DND-41 (cell line): ENCODE data around the gene RSF1.
A peak's percentile ranks its signal among the peaks of the same experiment; 100 is the strongest.

Experiments
- ATAC-seq: fragments of 200-7000 bp; cut with Tn5 transposase; 3 replicates; pipeline ENCODE4 v1.9.1; 2021; ENCODE audit warnings: low read depth; ENCODE audit not compliant: insufficient read depth
- DNase-seq: peaks from one replicate; pipeline ENCODE4 v3.0.0-alpha.2; 2020
- H2AFZ ChIP-seq: 2 replicates; pipeline ENCODE4 v1.6.0; 2012; ENCODE audit warnings: low read depth, low read length
- H3K27ac ChIP-seq: 2 replicates; pipeline ENCODE4 v1.5.1; 2012; ENCODE audit warnings: low read length, inconsistent platforms
- H3K27me3 ChIP-seq: fragments of 200-600 bp; sonication (generic); 2 replicates; pipeline ENCODE4 v1.6.0; 2012; ENCODE audit warnings: low read length, mild to moderate bottlenecking, inconsistent platforms; ENCODE audit not compliant: insufficient read depth, poor library complexity
- H3K36me3 ChIP-seq: 2 replicates; pipeline ENCODE4 v1.5.1; 2012; ENCODE audit warnings: low read length, inconsistent platforms; ENCODE audit not compliant: insufficient read depth
- H3K4me1 ChIP-seq: 2 replicates; pipeline ENCODE4 v1.5.1; 2012; ENCODE audit warnings: mild to moderate bottlenecking, low read length; ENCODE audit not compliant: insufficient read depth
- H3K4me2 ChIP-seq: 2 replicates; pipeline ENCODE4 v1.6.0; 2012; ENCODE audit warnings: mild to moderate bottlenecking, moderate library complexity, low read length, inconsistent platforms; ENCODE audit not compliant: insufficient read depth
- H3K4me3 ChIP-seq, 2 experiments: fragments of 200-600 bp in 1 of 2; shearing (Covaris generic) in 1 of 2; 2 replicates each; pipeline ENCODE4 v1.5.1; 2012 to 2016; ENCODE audit warnings: inconsistent platforms in 2 of 2, low read length in 2 of 2, mild to moderate bottlenecking in 2 of 2, low read depth in 1 of 2, moderate library complexity in 1 of 2
- H3K79me2 ChIP-seq: 2 replicates; pipeline ENCODE4 v1.6.0; 2012; ENCODE audit warnings: low read length, inconsistent platforms; ENCODE audit not compliant: insufficient read depth
- H3K9ac ChIP-seq: 2 replicates; pipeline ENCODE4 v1.6.0; 2012; ENCODE audit warnings: low read depth, mild to moderate bottlenecking, inconsistent platforms, low read length, moderate library complexity
- H3K9me3 ChIP-seq: 2 replicates; pipeline ENCODE4 v1.5.1; 2012; ENCODE audit warnings: low read length, moderate library complexity, mild to moderate bottlenecking, inconsistent platforms; ENCODE audit not compliant: insufficient read depth, severe bottlenecking
- H4K20me1 ChIP-seq: 2 replicates; pipeline ENCODE4 v1.6.0; 2012; ENCODE audit warnings: low read length; ENCODE audit not compliant: insufficient read depth
- CTCF ChIP-seq: IDR thresholded peaks from 2 replicates; pipeline ENCODE4 v1.5.1; 2012; ENCODE audit warnings: borderline replicate concordance, low read length, moderate library complexity, mild to moderate bottlenecking; ENCODE audit not compliant: poor library complexity, severe bottlenecking; ENCODE audit errors: extremely low read depth
- EZH2 ChIP-seq: IDR thresholded peaks from 3 replicates; pipeline ENCODE4 v1.6.1; 2012; ENCODE audit warnings: borderline replicate concordance, low read depth, mild to moderate bottlenecking, moderate library complexity, low read length, inconsistent platforms; ENCODE audit not compliant: severe bottlenecking

The RSF1 gene

GRCh38 chr11:77771135-77771534, 49.4 kb downstream of the RSF1 start:
- Histone ChIP-seq H3K4me1 (peaks cover 21% of the 10 kb centered on the region), H3K4me3 (no peak overlapping the region), H2AFZ (no peak overlapping the region), H3K9ac (no peak overlapping the region), H4K20me1 (peaks cover 40% of the 10 kb centered on the region), H3K27me3 (no peaks in the 10 kb centered on the region), H3K9me3 (no peaks in the 10 kb centered on the region), H3K27ac (no peak overlapping the region), H3K36me3 (peaks cover 9% of the 10 kb centered on the region), H3K79me2 (peaks cover 98% of the 10 kb centered on the region), H3K4me2 (no peak overlapping the region)
- DNase-seq = no peak
- ATAC-seq = peak; percentile 65
- TF ChIP-seq EZH2 (no peak), CTCF (no peak)

- no peaks in the 10 kb centered on the region for H3K9me3 ChIP-seq
- no peak for ATAC-seq
- no peak overlapping the region for H3K27ac ChIP-seq
- no peaks in the 10 kb centered on the region for H3K27me3 ChIP-seq
- H3K9ac ChIP-seq = no peak overlapping the region
- H2AFZ ChIP-seq = no peak overlapping the region
- peaks cover 21% of the 10 kb centered on the region for H3K4me1 ChIP-seq
- no peak overlapping the region for H3K4me2 ChIP-seq
- TF ChIP-seq CTCF = no peak
- no peak for TF ChIP-seq EZH2
- no peak overlapping the region for H3K4me3 ChIP-seq
- peaks cover 98% of the 10 kb centered on the region for H3K79me2 ChIP-seq
- H4K20me1 ChIP-seq = peaks cover 40% of the 10 kb centered on the region
- DNase-seq = no peak
- H3K36me3 ChIP-seq = peaks cover 4% of the 10 kb centered on the region; the same call in 1 of the 2 replicates
These were observed 49.9 kb downstream of the RSF1 start for GRCh38 chr11:77770629-77771028.

- no peak overlapping the region for H3K9ac ChIP-seq
- no peaks in the 10 kb centered on the region for H3K9me3 ChIP-seq
- H3K4me3 ChIP-seq = no peak overlapping the region
- DNase-seq (no peak), ATAC-seq (no peak)
- H3K4me1 ChIP-seq = no peaks in the 10 kb centered on the region
- peaks cover 20% of the 10 kb centered on the region; the same call in 1 of the 2 replicates for H4K20me1 ChIP-seq
- H2AFZ ChIP-seq = no peak overlapping the region
- no peak for TF ChIP-seq CTCF
- no peak for TF ChIP-seq EZH2
- H3K4me2 ChIP-seq = no peak overlapping the region
- H3K36me3 ChIP-seq = peaks cover 29% of the 10 kb centered on the region
- H3K27me3 ChIP-seq = no peaks in the 10 kb centered on the region
- H3K79me2 ChIP-seq = peaks cover 52% of the 10 kb centered on the region
- no peak overlapping the region for H3K27ac ChIP-seq
These were observed 58.1 kb downstream of the RSF1 start for GRCh38 chr11:77762426-77762825.

GRCh38 chr11:77761491-77761890, 59.0 kb downstream of the RSF1 start:
- Histone ChIP-seq H3K4me1 (no peaks in the 10 kb centered on the region), H3K79me2 (peaks cover 50% of the 10 kb centered on the region), H3K4me2 (no peak overlapping the region), H3K27ac (no peak overlapping the region), H3K36me3 (peaks cover 29% of the 10 kb centered on the region), H4K20me1 (peaks cover 11% of the 10 kb centered on the region; the same call in 1 of the 2 replicates), H3K4me3 (no peak overlapping the region), H3K27me3 (no peaks in the 10 kb centered on the region), H3K9me3 (no peaks in the 10 kb centered on the region), H3K9ac (no peak overlapping the region), H2AFZ (no peak overlapping the region)
- no peak for TF ChIP-seq EZH2
- no peak for TF ChIP-seq CTCF
- ATAC-seq (no peak), DNase-seq (no peak)
